SK-N-SH treated with all-trans-retinoic acid at 6 μM for 48 hours (cell line): ENCODE measurements around the gene ARGLU1.

Experiments used
- ATAC-seq: fragments of 200-7000 bp; cut with Tn5 transposase; 3 replicates; pipeline ENCODE4 v1.9.1; 2020; ENCODE audit warnings: mild to moderate bottlenecking, moderate library complexity
- BACH2 ChIP-seq: fragments of 250-450 bp; sonication (Bioruptor Pico); IDR thresholded peaks from 2 replicates; pipeline ENCODE4 v1.9.0; 2021; ENCODE audit warnings: mild to moderate bottlenecking, borderline replicate concordance
- ESRRG ChIP-seq: fragments of 250-450 bp; sonication (Bioruptor Pico); IDR thresholded peaks from 2 replicates; pipeline ENCODE4 v1.6.1; 2021; ENCODE audit warnings: mild to moderate bottlenecking
- GLIS3 ChIP-seq: fragments of 250-450 bp; sonication (Bioruptor Pico); IDR thresholded peaks from 2 replicates; pipeline ENCODE4 v1.5.0; 2020; ENCODE audit warnings: mild to moderate bottlenecking, moderate library complexity
- PPARA ChIP-seq: fragments of 250-450 bp; sonication (Bioruptor Pico); IDR thresholded peaks from 2 replicates; pipeline ENCODE4 v1.5.0; 2020; ENCODE audit warnings: mild to moderate bottlenecking, borderline replicate concordance
- SNAI2 ChIP-seq: fragments of 250-450 bp; sonication (Bioruptor Pico); IDR thresholded peaks from 2 replicates; pipeline ENCODE4 v1.5.0; 2020; ENCODE audit warnings: mild to moderate bottlenecking, moderate library complexity
- ZC3H10 ChIP-seq: fragments of 250-450 bp; sonication (Bioruptor Pico); IDR thresholded peaks from 2 replicates; pipeline ENCODE4 v1.5.1; 2021; ENCODE audit warnings: mild to moderate bottlenecking, moderate library complexity
- ZFP3 ChIP-seq: fragments of 250-450 bp; sonication (Bioruptor Pico); IDR thresholded peaks from 2 replicates; pipeline ENCODE4 v1.5.0; 2020; ENCODE audit warnings: mild to moderate bottlenecking, moderate library complexity
- ZFP30 ChIP-seq: fragments of 450-650 bp; formaldehyde crosslinking; IDR thresholded peaks from 2 replicates; pipeline ENCODE4 v1.5.0; 2022; ENCODE audit warnings: mild to moderate bottlenecking, moderate library complexity
- ZNF565 ChIP-seq: fragments of 450-650 bp; formaldehyde crosslinking; conservative IDR thresholded peaks from 2 replicates; pipeline ENCODE4 v1.5.0; 2020; ENCODE audit warnings: low read depth, mild to moderate bottlenecking, moderate library complexity
- TF ChIP-seq, protein P1 (sequence below): fragments of 250-450 bp; sonication (Bioruptor Pico); IDR thresholded peaks from 2 replicates; pipeline ENCODE4 v1.5.1; 2020; ENCODE audit warnings: low read depth, mild to moderate bottlenecking, moderate library complexity
- TF ChIP-seq, protein P2 (sequence below): fragments of 250-450 bp; sonication (Bioruptor Pico); IDR thresholded peaks from 2 replicates; pipeline ENCODE4 v1.5.0; 2020; ENCODE audit warnings: mild to moderate bottlenecking, moderate library complexity
- TF ChIP-seq, protein P3 (sequence below): fragments of 250-450 bp; sonication (Bioruptor Pico); IDR thresholded peaks from 2 replicates; pipeline ENCODE4 v1.8.0; 2021; ENCODE audit warnings: low read depth, mild to moderate bottlenecking, moderate library complexity, borderline replicate concordance
- TF ChIP-seq, protein P4 (sequence below): fragments of 250-450 bp; sonication (Bioruptor Pico); IDR thresholded peaks from 2 replicates; pipeline ENCODE4 v1.8.0; 2020; ENCODE audit warnings: mild to moderate bottlenecking, moderate library complexity, borderline replicate concordance

Gene ARGLU1

DNA sequence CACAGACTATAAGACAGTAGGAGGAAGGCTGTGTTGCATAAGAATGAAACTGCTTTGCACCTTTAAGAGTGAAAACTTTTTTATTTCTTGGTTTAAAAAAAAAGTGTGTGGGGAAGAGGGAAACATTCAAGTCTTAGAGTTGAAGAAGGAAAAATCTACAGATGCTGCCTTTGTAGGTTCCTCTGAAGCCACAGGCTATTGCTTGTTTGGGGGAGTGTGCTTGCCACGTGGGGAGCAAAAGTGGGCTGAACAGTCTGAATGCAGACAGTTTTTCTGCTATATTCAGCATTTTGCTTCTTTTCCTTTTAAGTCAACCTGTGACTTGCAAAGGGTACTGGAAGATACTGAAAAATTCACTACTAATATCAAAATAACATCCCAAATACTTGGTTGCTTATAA is 69.4 kb downstream of the ARGLU1 start (continued):
- TF ChIP-seq, protein P1, sequence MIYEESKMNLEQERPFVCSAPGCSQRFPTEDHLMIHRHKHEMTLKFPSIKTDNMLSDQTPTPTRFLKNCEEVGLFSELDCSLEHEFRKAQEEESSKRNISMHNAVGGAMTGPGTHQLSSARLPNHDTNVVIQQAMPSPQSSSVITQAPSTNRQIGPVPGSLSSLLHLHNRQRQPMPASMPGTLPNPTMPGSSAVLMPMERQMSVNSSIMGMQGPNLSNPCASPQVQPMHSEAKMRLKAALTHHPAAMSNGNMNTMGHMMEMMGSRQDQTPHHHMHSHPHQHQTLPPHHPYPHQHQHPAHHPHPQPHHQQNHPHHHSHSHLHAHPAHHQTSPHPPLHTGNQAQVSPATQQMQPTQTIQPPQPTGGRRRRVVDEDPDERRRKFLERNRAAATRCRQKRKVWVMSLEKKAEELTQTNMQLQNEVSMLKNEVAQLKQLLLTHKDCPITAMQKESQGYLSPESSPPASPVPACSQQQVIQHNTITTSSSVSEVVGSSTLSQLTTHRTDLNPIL (CRISPR knock-in tag): no peak
- TF ChIP-seq, protein P2, sequence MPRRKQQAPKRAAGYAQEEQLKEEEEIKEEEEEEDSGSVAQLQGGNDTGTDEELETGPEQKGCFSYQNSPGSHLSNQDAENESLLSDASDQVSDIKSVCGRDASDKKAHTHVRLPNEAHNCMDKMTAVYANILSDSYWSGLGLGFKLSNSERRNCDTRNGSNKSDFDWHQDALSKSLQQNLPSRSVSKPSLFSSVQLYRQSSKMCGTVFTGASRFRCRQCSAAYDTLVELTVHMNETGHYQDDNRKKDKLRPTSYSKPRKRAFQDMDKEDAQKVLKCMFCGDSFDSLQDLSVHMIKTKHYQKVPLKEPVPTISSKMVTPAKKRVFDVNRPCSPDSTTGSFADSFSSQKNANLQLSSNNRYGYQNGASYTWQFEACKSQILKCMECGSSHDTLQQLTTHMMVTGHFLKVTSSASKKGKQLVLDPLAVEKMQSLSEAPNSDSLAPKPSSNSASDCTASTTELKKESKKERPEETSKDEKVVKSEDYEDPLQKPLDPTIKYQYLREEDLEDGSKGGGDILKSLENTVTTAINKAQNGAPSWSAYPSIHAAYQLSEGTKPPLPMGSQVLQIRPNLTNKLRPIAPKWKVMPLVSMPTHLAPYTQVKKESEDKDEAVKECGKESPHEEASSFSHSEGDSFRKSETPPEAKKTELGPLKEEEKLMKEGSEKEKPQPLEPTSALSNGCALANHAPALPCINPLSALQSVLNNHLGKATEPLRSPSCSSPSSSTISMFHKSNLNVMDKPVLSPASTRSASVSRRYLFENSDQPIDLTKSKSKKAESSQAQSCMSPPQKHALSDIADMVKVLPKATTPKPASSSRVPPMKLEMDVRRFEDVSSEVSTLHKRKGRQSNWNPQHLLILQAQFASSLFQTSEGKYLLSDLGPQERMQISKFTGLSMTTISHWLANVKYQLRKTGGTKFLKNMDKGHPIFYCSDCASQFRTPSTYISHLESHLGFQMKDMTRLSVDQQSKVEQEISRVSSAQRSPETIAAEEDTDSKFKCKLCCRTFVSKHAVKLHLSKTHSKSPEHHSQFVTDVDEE (CRISPR knock-in tag): no peak
- no peak for TF ChIP-seq ZC3H10 (CRISPR knock-in tag)

DNA sequence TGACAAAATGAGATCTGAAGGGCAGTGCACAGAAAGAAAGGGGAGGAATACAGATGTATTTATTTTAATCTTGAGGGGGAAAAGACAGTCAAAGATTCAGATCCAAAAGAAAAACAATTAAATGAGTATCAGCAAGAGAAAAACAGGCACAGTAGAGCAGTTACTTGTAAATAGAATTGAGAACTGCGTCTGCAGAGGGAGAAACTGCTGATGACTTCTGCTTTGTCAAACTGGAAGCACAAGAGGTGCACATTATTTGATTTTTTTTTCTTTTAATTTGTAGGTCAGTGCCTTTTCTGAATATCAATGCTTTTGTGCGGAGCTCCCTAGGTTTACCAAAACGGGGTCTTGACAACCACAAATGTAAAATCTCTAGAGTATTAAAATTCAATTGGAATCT is 69.8 kb downstream of the ARGLU1 start:
- TF ChIP-seq ZNF565 (CRISPR knock-in tag): no peak
- no peak for TF ChIP-seq ZFP30 (CRISPR knock-in tag)
- TF ChIP-seq, protein P3, sequence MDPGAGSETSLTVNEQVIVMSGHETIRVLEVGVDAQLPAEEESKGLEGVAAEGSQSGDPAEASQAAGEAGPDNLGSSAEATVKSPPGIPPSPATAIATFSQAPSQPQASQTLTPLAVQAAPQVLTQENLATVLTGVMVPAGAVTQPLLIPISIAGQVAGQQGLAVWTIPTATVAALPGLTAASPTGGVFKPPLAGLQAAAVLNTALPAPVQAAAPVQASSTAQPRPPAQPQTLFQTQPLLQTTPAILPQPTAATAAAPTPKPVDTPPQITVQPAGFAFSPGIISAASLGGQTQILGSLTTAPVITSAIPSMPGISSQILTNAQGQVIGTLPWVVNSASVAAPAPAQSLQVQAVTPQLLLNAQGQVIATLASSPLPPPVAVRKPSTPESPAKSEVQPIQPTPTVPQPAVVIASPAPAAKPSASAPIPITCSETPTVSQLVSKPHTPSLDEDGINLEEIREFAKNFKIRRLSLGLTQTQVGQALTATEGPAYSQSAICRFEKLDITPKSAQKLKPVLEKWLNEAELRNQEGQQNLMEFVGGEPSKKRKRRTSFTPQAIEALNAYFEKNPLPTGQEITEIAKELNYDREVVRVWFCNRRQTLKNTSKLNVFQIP (CRISPR knock-in tag): no peak
- no peak for TF ChIP-seq SNAI2
- no peak for TF ChIP-seq GLIS3
- TF ChIP-seq ZFP3: no peak
- TF ChIP-seq, protein P1 (CRISPR knock-in tag): no peak
- TF ChIP-seq BACH2: no peak
- TF ChIP-seq, protein P2 (CRISPR knock-in tag): no peak
- TF ChIP-seq ESRRG (CRISPR knock-in tag): no peak
- ATAC-seq: no peak

DNA sequence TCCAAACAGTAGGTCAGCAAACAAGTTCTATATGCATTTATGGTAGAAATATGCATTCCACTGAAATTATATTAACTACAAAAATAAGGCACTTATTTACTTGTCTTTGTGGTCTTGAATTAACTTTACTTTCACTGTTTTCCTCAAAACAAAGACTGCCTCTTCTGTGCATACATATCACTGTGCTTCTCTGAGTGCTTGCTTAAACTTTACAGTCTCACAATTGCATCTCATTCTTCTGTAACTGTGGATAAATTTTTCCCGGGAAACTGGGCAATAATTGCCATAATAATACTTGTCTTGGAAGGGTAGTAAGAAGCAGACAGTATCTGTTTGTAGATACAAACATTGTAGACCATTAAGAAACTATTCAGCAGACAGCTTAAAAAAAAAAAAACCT is 70.9 kb downstream of the ARGLU1 start:
- ATAC-seq: no peak
- TF ChIP-seq, protein P2 (CRISPR knock-in tag): no peak
- TF ChIP-seq, protein P4, sequence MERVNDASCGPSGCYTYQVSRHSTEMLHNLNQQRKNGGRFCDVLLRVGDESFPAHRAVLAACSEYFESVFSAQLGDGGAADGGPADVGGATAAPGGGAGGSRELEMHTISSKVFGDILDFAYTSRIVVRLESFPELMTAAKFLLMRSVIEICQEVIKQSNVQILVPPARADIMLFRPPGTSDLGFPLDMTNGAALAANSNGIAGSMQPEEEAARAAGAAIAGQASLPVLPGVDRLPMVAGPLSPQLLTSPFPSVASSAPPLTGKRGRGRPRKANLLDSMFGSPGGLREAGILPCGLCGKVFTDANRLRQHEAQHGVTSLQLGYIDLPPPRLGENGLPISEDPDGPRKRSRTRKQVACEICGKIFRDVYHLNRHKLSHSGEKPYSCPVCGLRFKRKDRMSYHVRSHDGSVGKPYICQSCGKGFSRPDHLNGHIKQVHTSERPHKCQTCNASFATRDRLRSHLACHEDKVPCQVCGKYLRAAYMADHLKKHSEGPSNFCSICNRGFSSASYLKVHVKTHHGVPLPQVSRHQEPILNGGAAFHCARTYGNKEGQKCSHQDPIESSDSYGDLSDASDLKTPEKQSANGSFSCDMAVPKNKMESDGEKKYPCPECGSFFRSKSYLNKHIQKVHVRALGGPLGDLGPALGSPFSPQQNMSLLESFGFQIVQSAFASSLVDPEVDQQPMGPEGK (CRISPR knock-in tag): no peak
- TF ChIP-seq BACH2 (no peak), PPARA (no peak)
